A673 (cell line): ENCODE measurements around the gene BANK1.

Experiments
- EZH2 ChIP-seq: fragments of 200-600 bp; sonication (generic); IDR thresholded peaks from 2 replicates; pipeline ENCODE4 v1.6.1; 2017; ENCODE audit warnings: borderline replicate concordance, low read depth, mild to moderate bottlenecking, mixed read lengths, antibody characterized with exemption, low read length; ENCODE audit not compliant: poor library complexity, severe bottlenecking
- TF ChIP-seq, protein P1 (sequence below): fragments of 300-800, 200-600 bp; sonication (generic); conservative IDR thresholded peaks from 2 replicates; pipeline ENCODE4 v1.5.1; 2017; ENCODE audit warnings: low read depth, mild to moderate bottlenecking, antibody characterized with exemption, low read length, moderate library complexity, mixed read lengths

DNA sequence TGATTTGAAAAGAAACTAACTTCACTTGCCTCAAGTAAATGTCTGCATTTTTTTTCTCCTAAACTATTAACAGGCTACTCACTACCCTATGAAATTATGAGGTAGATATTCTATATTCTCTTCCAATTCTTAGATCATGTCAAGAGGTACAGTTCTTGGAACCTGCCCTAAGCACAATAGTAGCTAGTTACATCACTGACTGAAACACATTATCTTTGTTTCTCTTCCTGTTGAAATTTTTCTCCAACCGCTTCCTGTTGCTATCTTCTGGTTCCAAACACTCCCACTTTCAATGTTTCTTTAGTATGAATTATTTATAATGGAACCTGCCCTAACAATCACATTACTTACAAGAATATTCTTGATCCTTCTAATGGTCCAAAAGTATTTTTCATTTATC is 5.0 kb upstream of the BANK1 start:
- TF ChIP-seq, protein P1, sequence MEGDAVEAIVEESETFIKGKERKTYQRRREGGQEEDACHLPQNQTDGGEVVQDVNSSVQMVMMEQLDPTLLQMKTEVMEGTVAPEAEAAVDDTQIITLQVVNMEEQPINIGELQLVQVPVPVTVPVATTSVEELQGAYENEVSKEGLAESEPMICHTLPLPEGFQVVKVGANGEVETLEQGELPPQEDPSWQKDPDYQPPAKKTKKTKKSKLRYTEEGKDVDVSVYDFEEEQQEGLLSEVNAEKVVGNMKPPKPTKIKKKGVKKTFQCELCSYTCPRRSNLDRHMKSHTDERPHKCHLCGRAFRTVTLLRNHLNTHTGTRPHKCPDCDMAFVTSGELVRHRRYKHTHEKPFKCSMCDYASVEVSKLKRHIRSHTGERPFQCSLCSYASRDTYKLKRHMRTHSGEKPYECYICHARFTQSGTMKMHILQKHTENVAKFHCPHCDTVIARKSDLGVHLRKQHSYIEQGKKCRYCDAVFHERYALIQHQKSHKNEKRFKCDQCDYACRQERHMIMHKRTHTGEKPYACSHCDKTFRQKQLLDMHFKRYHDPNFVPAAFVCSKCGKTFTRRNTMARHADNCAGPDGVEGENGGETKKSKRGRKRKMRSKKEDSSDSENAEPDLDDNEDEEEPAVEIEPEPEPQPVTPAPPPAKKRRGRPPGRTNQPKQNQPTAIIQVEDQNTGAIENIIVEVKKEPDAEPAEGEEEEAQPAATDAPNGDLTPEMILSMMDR = no peak
- no peak for TF ChIP-seq EZH2
